GM12872 (cell line): ENCODE measurements around the gene TCF15.

Experiments
- CTCF ChIP-seq: IDR thresholded peaks from 3 replicates; pipeline ENCODE4 v1.5.1; 2011; ENCODE audit warnings: low read depth, mild to moderate bottlenecking, low read length, moderate library complexity; ENCODE audit not compliant: insufficient read depth

Gene TCF15

DNA sequence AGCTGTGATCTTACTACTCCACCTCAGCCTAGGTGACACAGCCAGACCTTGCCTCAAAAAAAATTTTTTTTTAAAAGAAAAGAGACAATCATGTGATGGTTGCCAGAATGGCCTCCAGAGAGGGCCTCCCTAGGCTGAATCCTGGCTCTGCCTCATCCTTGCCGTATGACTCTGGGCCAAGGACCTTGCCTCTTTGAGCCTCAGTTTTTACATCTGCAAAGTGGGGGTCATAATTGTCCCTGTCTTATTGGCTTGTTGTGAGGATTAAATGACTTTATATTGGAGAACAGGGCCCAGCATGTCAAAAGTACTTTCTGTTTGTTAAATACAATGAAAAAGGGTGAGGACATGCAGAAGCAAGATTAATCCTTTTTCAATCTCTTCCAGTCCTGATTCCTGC is 28.5 kb upstream of the TCF15 start:
- TF ChIP-seq CTCF = no peak

DNA sequence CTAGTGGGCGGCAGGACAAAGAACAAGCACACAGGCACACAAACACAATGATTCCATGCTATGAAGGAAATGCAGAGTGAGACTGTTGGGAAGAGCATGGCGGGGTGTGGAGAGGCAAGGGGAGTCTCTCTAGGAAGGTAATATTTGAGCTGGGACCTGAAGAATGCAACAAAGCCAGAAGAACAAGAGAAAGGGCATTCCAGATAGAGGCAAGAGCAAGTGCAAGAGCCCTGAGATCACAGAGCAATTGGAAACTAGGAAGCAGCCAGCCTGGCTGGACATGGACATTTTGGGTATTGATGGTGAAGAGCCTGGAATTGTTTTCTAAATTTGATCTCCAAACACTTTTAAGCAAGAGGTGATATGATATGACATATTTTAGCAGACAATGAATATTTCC is 27.4 kb upstream of the TCF15 start:
- no peak for TF ChIP-seq CTCF

DNA sequence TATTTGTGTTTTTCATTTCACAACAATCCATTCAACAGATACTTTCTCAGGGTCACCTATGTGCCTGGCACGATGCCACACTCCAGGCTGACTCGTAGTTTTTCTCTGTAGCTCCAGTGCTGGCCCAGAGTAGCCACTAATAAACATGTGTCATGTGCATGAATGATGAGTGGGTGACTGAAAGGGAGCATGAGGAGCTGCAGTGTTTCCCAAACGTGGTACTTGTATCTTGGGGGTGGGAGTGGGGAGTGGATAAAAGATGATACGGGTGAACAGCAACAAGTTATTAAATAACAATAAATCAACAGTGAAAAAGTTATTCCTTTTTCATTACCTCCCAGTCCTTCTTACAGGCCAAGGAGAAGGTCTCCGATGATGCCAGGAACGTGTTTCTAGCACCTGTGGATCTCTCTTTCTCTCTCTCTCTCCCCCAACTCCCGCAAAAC is 25.8 kb upstream of the TCF15 start:
- no peak for TF ChIP-seq CTCF

DNA sequence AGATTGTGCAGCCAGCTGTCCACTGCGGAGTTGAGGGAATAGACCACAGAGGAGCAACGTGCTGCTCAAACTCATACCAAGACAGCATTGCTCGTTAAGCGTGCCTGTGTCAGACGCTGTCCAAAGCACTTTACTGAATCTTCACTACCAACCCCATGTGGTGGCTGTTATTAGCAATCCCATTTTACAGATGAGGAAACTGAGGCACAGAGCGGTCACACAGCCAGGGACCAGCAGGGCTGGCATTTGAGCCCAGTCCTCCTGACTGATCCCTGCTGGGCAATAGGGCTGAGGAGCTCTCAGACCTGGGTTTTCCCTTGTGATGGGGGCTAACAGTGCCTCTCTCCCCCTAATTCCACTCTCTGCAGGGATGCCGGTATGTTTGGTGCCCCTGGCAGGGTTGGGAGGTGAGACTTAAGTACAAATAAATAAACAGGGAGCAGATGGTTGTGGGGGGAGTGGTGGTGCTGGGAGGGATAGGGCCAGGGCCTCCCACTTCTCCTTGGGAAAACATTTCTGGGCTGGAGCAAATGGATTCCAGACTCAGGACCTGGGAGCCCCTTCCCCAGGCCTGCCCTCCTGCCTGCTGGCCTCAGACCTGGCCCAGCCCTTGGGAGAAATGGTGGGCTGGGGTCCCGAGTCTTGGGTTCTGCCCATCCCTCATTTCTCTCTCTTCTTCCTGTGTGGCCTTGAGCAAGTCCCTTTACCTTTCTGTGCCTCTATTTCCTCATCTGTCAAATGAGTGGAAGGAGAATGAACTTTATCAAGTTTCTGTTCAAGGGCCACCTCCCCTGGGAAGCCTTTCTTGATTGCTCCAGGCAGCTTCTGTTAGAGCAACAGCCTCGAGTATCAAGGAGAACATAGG is 25.2 kb upstream of the TCF15 start:
- TF ChIP-seq CTCF = no peak

DNA sequence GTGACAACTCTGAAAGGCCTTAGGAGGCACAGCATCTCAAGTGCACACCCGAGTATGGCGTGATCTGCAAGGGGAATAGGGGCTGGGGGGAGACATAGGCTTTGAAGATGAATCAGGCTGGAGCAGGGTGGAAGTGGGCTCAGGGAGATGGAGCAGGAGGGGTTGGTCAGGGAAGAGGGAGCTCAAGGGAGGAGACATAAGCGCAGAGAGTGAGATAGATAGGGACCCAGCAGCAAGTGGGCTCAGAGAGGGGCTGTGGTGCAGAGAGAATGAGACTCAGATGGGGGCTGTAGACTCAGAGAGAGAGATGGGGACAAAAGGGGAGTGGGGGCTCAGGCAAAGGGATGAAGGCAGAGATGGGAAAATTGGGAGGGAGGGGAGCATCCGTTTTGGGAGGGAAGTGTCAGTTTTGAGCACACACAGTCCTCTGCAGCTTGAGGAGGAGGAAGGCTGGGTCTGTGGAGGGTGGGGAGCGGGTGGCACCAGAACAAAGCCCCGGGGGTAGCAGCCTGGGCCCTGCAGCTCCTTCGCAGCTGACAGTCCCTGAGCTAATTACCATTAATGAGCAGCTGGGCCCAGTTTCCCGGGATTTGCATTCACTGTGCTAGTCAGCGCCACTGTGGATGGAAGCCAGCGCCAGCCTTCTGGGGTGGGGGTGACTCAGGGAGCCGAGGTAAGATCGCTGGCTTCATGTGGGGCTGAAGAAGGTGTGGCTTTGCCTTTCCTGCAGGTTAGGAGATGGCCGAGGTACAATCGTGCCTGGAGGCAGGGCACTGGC is 24.2 kb upstream of the TCF15 start:
- no peak for TF ChIP-seq CTCF

DNA sequence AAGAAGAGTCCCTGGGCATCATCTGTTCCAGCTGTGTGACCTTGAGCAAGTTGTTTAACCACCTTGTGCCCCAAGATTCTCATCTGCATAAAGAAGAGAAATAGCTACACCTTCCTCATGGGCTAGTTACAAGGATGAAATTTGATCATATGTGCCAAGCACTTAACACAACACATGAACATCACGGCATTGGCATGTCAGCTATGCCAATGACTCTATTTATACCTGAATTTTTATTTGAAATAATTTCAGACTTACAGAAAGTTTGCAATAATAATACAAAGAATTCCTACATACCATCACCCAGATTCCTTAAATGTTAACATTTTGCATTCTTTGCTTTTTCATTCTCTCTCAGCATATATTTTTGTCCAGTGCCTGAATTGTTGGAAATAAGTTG is 21.0 kb upstream of the TCF15 start:
- no peak for TF ChIP-seq CTCF

- no peak for TF ChIP-seq CTCF
Observed at GRCh38 chr20:626579-626978, 16.5 kb upstream of the TCF15 start.
